WTC11 (cell line): ENCODE data around the gene NDUFA3. TPM values are rescaled to one million over a fixed set of nuclear protein-coding genes. Genes with fewer than 3 reads are reported as not detected.

Experiments
- ATAC-seq: fragments of 200-7000 bp; cut with Tn5 transposase; 2 replicates; pipeline ENCODE4 v1.10.0; 2021; ENCODE audit warnings: mild to moderate bottlenecking, moderate library complexity
- CTCF ChIA-PET: fragments of 300-600 bp; sonication (Branson Sonifier 250); formaldehyde crosslinking; loops from one replicate; lab custom pipeline; 2021; ENCODE audit warnings: antibody characterized with exemption; lab: Charles Lee
- POLR2A ChIA-PET: fragments of 350-600 bp; sonication (Branson Sonifier 250); formaldehyde crosslinking; loops from one replicate; lab custom pipeline; 2021; ENCODE audit warnings: antibody characterized with exemption; lab: Charles Lee
- DNase-seq: peaks from one replicate; pipeline ENCODE4 v3.0.0; 2021; ENCODE audit warnings: low spot score
- H3K27ac Mint-ChIP-seq: 2 replicates; pipeline ENCODE4 v1.8.0; 2021; ENCODE audit warnings: mixed read lengths
- H3K27me3 Mint-ChIP-seq: 2 replicates; pipeline ENCODE4 v1.8.0; 2021; ENCODE audit warnings: low read depth, mild to moderate bottlenecking, moderate library complexity, mixed read lengths
- H3K36me3 Mint-ChIP-seq: 2 replicates; pipeline ENCODE4 v1.8.0; 2021; ENCODE audit warnings: mixed read lengths
- H3K4me1 Mint-ChIP-seq: 2 replicates; pipeline ENCODE4 v1.8.0; 2022; ENCODE audit warnings: mixed read lengths
- H3K4me3 Mint-ChIP-seq: 2 replicates; pipeline ENCODE4 v1.8.0; 2021; ENCODE audit warnings: mild to moderate bottlenecking, moderate library complexity, mixed read lengths
- H3K9me3 Mint-ChIP-seq: 2 replicates; pipeline ENCODE4 v1.8.0; 2021; ENCODE audit warnings: mixed read lengths
- ATF1 ChIP-seq: sonication (generic); formaldehyde crosslinking; IDR thresholded peaks from 2 replicates; pipeline ENCODE4 v1.8.1; 2023; ENCODE audit warnings: mild to moderate bottlenecking, moderate library complexity, missing genetic modification reagents
- CBFB ChIP-seq: sonication (generic); formaldehyde crosslinking; IDR thresholded peaks from 2 replicates; pipeline ENCODE4 v1.8.1; 2022; ENCODE audit warnings: mild to moderate bottlenecking, low read depth, missing genetic modification reagents
- CREM ChIP-seq: sonication (generic); formaldehyde crosslinking; IDR thresholded peaks from 2 replicates; pipeline ENCODE4 v1.8.1; 2022; ENCODE audit warnings: mild to moderate bottlenecking, missing genetic modification reagents, moderate library complexity
- FOXP1 ChIP-seq: sonication (generic); formaldehyde crosslinking; IDR thresholded peaks from 2 replicates; pipeline ENCODE4 v1.8.0; 2022; ENCODE audit warnings: missing genetic modification reagents, mild to moderate bottlenecking, moderate library complexity, borderline replicate concordance
- NR2C2 ChIP-seq: sonication (generic); formaldehyde crosslinking; IDR thresholded peaks from 2 replicates; pipeline ENCODE4 v1.8.0; 2022; ENCODE audit warnings: mild to moderate bottlenecking, missing genetic modification reagents
- RORB ChIP-seq: fragments of 250-450 bp; sonication (Bioruptor Pico); IDR thresholded peaks from 2 replicates; pipeline ENCODE4 v1.9.0; 2021; ENCODE audit warnings: mild to moderate bottlenecking
- SP1 ChIP-seq: sonication (generic); formaldehyde crosslinking; conservative IDR thresholded peaks from 2 replicates; pipeline ENCODE4 v1.8.1; 2022; ENCODE audit warnings: missing genetic modification reagents
- TCF7 ChIP-seq: sonication (generic); formaldehyde crosslinking; IDR thresholded peaks from 2 replicates; pipeline ENCODE4 v1.8.0; 2022; ENCODE audit warnings: mild to moderate bottlenecking, low read depth, missing genetic modification reagents, moderate library complexity
- TP53 ChIP-seq: sonication (generic); formaldehyde crosslinking; IDR thresholded peaks from 2 replicates; pipeline ENCODE4 v1.8.1; 2023; ENCODE audit warnings: mild to moderate bottlenecking, missing genetic modification reagents
- ZNF121 ChIP-seq: sonication (generic); formaldehyde crosslinking; IDR thresholded peaks from 2 replicates; pipeline ENCODE4 v1.8.0; 2023; ENCODE audit warnings: missing genetic modification reagents
- ZNF396 ChIP-seq: fragments of 250-450 bp; sonication (Bioruptor Pico); IDR thresholded peaks from 2 replicates; pipeline ENCODE4 v1.8.0; 2021; ENCODE audit warnings: mild to moderate bottlenecking, moderate library complexity, borderline replicate concordance
- total RNA-seq: library from RNA; stranded (reverse); gene quantifications from 3 replicates; pipeline ENCODE4 v1.2.3, GENCODE V29; 2021
- TF ChIP-seq, protein P1 (sequence below): sonication (generic); formaldehyde crosslinking; IDR thresholded peaks from 2 replicates; pipeline ENCODE4 v1.8.1; 2022; ENCODE audit warnings: low read depth, mild to moderate bottlenecking, moderate library complexity, missing genetic modification reagents, borderline replicate concordance
- TF ChIP-seq, protein P2 (sequence below): fragments of 250-450 bp; sonication (Bioruptor Pico); IDR thresholded peaks from 2 replicates; pipeline ENCODE4 v1.9.0; 2021; ENCODE audit warnings: mild to moderate bottlenecking
- TF ChIP-seq, protein P3 (sequence below): sonication (generic); formaldehyde crosslinking; IDR thresholded peaks from 2 replicates; pipeline ENCODE4 v1.8.1; 2023; ENCODE audit warnings: mild to moderate bottlenecking, missing genetic modification reagents
- TF ChIP-seq, protein P4 (sequence below): fragments of 250-450 bp; sonication (Bioruptor Pico); IDR thresholded peaks from 2 replicates; pipeline ENCODE4 v1.9.0; 2021; ENCODE audit warnings: mild to moderate bottlenecking, borderline replicate concordance
- TF ChIP-seq, protein P5 (sequence below): sonication (generic); formaldehyde crosslinking; IDR thresholded peaks from 2 replicates; pipeline ENCODE4 v1.8.1; 2022; ENCODE audit warnings: mild to moderate bottlenecking, missing genetic modification reagents, moderate library complexity, borderline replicate concordance

Gene NDUFA3
- total RNA-seq, 1 experiment from 2014 or later = 181 TPM

DNA sequence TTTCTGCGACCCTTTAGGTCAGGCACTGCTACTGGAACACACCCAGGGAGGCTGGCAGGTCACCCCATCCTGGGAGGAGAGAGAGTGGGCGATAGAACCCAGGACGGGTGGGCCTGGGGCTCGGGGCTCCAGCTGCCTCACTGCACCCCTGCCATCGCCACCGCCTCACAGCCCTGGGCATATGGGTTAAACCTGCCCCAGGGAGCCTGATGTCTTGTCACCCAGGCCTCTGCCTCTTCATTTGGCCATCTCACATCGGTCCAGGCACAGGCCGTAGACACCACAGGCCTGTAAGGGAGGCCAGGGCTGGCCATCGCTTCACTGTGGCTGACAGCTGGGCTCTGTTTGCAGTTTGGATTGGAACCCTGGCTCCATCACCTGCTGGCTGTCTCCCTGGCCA lies 23.1 kb downstream of the NDUFA3 start:
- Mint-ChIP-seq H3K9me3 (no peaks in the 10 kb centered on the region), H3K27me3 (no peaks in the 10 kb centered on the region), H3K4me1 (no peaks in the 10 kb centered on the region), H3K27ac (no peak overlapping the region), H3K36me3 (peaks cover 58% of the 10 kb centered on the region), H3K4me3 (no peak overlapping the region)
- ATAC-seq = no peak
- no peak for DNase-seq
- TF ChIP-seq, protein P1, sequence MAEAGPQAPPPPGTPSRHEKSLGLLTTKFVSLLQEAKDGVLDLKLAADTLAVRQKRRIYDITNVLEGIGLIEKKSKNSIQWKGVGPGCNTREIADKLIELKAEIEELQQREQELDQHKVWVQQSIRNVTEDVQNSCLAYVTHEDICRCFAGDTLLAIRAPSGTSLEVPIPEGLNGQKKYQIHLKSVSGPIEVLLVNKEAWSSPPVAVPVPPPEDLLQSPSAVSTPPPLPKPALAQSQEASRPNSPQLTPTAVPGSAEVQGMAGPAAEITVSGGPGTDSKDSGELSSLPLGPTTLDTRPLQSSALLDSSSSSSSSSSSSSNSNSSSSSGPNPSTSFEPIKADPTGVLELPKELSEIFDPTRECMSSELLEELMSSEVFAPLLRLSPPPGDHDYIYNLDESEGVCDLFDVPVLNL (CRISPR knock-in tag) = no peak
- TF ChIP-seq CBFB (CRISPR knock-in tag) (no peak), ATF1 (CRISPR knock-in tag) (no peak), ZNF121 (CRISPR knock-in tag) (no peak), TP53 (CRISPR knock-in tag) (no peak), NR2C2 (CRISPR knock-in tag) (no peak), ZNF396 (CRISPR knock-in tag) (no peak)
- TF ChIP-seq, protein P2, sequence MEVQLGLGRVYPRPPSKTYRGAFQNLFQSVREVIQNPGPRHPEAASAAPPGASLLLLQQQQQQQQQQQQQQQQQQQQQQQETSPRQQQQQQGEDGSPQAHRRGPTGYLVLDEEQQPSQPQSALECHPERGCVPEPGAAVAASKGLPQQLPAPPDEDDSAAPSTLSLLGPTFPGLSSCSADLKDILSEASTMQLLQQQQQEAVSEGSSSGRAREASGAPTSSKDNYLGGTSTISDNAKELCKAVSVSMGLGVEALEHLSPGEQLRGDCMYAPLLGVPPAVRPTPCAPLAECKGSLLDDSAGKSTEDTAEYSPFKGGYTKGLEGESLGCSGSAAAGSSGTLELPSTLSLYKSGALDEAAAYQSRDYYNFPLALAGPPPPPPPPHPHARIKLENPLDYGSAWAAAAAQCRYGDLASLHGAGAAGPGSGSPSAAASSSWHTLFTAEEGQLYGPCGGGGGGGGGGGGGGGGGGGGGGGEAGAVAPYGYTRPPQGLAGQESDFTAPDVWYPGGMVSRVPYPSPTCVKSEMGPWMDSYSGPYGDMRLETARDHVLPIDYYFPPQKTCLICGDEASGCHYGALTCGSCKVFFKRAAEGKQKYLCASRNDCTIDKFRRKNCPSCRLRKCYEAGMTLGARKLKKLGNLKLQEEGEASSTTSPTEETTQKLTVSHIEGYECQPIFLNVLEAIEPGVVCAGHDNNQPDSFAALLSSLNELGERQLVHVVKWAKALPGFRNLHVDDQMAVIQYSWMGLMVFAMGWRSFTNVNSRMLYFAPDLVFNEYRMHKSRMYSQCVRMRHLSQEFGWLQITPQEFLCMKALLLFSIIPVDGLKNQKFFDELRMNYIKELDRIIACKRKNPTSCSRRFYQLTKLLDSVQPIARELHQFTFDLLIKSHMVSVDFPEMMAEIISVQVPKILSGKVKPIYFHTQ = no peak
- POLR2A ChIA-PET = no interaction called here
- CTCF ChIA-PET = no interaction called here

DNA sequence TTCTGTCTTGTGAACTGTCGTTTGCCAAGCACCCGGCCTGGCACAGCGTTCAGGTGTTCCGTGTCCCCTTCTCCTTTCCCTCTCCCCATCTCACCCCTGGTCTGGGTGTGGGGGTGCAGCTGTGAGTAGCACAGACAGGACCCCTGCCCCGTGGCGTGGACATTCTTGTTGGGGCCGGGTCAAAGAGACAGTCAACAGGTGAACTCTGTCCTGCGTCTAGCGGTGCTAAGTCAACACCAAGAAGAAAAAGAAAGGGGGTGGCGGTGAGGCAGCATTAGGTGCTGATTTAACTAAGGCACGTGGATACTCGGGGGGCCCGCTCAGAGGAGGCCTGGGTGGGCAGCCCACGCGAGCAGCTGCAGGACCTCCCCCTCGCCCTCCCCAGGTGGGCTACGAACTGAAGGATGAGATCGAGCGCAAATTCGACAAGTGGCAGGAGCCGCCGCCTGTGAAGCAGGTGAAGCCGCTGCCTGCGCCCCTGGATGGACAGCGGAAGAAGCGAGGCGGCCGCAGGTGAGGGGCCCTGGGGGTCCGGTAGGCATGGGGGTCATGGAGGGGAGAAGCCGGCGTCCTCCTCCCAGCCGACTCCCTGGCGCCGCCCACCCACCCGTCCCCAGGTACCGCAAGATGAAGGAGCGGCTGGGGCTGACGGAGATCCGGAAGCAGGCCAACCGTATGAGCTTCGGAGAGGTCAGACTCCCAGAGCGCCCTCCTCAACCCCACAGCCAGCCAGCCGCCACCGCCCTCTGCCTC lies 25.2 kb downstream of the NDUFA3 start:
- ChIA-PET POLR2A (no interaction called here), CTCF (no interaction called here)
- Mint-ChIP-seq H3K27ac (no peak overlapping the region), H3K4me1 (no peaks in the 10 kb centered on the region), H3K9me3 (no peaks in the 10 kb centered on the region), H3K27me3 (no peaks in the 10 kb centered on the region), H3K4me3 (no peak overlapping the region), H3K36me3 (peaks cover 56% of the 10 kb centered on the region)
- TF ChIP-seq, protein P3, sequence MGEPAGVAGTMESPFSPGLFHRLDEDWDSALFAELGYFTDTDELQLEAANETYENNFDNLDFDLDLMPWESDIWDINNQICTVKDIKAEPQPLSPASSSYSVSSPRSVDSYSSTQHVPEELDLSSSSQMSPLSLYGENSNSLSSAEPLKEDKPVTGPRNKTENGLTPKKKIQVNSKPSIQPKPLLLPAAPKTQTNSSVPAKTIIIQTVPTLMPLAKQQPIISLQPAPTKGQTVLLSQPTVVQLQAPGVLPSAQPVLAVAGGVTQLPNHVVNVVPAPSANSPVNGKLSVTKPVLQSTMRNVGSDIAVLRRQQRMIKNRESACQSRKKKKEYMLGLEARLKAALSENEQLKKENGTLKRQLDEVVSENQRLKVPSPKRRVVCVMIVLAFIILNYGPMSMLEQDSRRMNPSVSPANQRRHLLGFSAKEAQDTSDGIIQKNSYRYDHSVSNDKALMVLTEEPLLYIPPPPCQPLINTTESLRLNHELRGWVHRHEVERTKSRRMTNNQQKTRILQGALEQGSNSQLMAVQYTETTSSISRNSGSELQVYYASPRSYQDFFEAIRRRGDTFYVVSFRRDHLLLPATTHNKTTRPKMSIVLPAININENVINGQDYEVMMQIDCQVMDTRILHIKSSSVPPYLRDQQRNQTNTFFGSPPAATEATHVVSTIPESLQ (CRISPR knock-in tag) = no peak
- ATAC-seq = no peak
- DNase-seq = no peak

DNA sequence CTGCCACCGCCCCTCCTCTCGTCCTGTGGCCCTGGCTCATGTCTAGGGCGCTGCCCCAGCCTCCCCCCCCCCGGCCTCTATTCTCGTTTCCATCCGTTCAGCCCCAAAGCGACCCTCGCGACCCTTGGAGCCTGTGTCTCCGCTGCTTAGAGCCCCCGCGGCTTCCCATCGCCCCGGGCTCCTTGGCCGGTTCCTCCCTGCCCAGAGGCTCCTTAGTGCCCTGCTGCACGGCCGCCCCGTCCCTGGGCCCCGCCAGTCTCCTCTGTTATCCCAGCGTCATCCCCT lies 25.7 kb downstream of the NDUFA3 start:
- Mint-ChIP-seq H3K9me3 (no peaks in the 10 kb centered on the region), H3K4me3 (no peak overlapping the region), H3K36me3 (peaks cover 51% of the 10 kb centered on the region), H3K27me3 (no peaks in the 10 kb centered on the region), H3K27ac (no peak overlapping the region), H3K4me1 (no peaks in the 10 kb centered on the region)
- no peak for ATAC-seq
- no peak for DNase-seq
- ChIA-PET POLR2A (no interaction called here), CTCF (no interaction called here)
- TF ChIP-seq, protein P4, sequence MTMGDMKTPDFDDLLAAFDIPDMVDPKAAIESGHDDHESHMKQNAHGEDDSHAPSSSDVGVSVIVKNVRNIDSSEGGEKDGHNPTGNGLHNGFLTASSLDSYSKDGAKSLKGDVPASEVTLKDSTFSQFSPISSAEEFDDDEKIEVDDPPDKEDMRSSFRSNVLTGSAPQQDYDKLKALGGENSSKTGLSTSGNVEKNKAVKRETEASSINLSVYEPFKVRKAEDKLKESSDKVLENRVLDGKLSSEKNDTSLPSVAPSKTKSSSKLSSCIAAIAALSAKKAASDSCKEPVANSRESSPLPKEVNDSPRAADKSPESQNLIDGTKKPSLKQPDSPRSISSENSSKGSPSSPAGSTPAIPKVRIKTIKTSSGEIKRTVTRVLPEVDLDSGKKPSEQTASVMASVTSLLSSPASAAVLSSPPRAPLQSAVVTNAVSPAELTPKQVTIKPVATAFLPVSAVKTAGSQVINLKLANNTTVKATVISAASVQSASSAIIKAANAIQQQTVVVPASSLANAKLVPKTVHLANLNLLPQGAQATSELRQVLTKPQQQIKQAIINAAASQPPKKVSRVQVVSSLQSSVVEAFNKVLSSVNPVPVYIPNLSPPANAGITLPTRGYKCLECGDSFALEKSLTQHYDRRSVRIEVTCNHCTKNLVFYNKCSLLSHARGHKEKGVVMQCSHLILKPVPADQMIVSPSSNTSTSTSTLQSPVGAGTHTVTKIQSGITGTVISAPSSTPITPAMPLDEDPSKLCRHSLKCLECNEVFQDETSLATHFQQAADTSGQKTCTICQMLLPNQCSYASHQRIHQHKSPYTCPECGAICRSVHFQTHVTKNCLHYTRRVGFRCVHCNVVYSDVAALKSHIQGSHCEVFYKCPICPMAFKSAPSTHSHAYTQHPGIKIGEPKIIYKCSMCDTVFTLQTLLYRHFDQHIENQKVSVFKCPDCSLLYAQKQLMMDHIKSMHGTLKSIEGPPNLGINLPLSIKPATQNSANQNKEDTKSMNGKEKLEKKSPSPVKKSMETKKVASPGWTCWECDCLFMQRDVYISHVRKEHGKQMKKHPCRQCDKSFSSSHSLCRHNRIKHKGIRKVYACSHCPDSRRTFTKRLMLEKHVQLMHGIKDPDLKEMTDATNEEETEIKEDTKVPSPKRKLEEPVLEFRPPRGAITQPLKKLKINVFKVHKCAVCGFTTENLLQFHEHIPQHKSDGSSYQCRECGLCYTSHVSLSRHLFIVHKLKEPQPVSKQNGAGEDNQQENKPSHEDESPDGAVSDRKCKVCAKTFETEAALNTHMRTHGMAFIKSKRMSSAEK = no peak
- TF ChIP-seq FOXP1 (CRISPR knock-in tag) = no peak
- no peak for TF ChIP-seq SP1 (CRISPR knock-in tag)
- no peak for TF ChIP-seq TCF7 (CRISPR knock-in tag)
- TF ChIP-seq RORB (CRISPR knock-in tag) = no peak
- TF ChIP-seq CREM (CRISPR knock-in tag) = no peak
- TF ChIP-seq, protein P5, sequence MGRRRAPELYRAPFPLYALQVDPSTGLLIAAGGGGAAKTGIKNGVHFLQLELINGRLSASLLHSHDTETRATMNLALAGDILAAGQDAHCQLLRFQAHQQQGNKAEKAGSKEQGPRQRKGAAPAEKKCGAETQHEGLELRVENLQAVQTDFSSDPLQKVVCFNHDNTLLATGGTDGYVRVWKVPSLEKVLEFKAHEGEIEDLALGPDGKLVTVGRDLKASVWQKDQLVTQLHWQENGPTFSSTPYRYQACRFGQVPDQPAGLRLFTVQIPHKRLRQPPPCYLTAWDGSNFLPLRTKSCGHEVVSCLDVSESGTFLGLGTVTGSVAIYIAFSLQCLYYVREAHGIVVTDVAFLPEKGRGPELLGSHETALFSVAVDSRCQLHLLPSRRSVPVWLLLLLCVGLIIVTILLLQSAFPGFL (CRISPR knock-in tag) = no peak
